ENCODE data around the gene B3GAT1.

B3GAT1 gene

DNA sequence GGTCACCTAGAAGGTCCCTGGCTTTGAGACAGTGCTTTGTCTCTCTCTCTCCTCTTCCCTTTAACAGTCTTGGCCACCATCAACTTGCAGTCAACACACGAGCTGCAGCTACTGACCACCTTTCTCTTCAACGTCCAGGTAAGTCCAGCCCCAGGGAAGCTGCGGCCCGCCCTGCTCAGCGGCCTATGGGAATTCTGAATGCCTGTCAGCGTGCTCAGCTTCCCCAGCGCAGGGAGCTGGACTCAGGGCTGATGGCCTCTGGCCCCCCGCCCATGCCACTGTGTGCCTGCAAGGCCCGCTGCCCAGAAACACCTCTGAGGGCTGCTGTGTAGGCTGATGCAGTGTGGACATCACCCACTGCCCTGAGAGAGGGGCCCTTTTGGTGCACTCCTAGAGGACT lies 47.8 kb downstream of the B3GAT1 start:
- DNase-seq, result no peak
- Histone ChIP-seq H2AFZ (ENCODE audit: low read length) (no peak overlapping the region), H3K9ac (ENCODE audit: low read length) (no peak overlapping the region), H3K4me2 (ENCODE audit: low read depth, low read length) (no peak overlapping the region), H3F3A (ENCODE audit: insufficient read depth, low read length) (no peaks in the 10 kb centered on the region), H3K4me1 (ENCODE audit: low read length) (no peaks in the 10 kb centered on the region), H3K4me3 (ENCODE audit: low read length) (no peak overlapping the region), H3K27ac (ENCODE audit: low read length) (no peak overlapping the region), H3K27me3 (replicated peaks; ENCODE audit: insufficient read depth, low read length) (no peaks in the 10 kb centered on the region; the same call in 1 of the 2 replicates), H3K9me3 (replicated peaks; ENCODE audit: insufficient read depth, low read length) (no peaks in the 10 kb centered on the region), H4K20me1 (ENCODE audit: insufficient read depth, low read length) (no peaks in the 10 kb centered on the region), H3K9me2 (replicated peaks; ENCODE audit: insufficient read depth, low read length) (no peaks in the 10 kb centered on the region), H3K79me2 (ENCODE audit: low read length) (no peaks in the 10 kb centered on the region), H3K36me3 (replicated peaks; ENCODE audit: insufficient read depth, low read length) (no peaks in the 10 kb centered on the region)
- TF ChIP-seq, protein P1, sequence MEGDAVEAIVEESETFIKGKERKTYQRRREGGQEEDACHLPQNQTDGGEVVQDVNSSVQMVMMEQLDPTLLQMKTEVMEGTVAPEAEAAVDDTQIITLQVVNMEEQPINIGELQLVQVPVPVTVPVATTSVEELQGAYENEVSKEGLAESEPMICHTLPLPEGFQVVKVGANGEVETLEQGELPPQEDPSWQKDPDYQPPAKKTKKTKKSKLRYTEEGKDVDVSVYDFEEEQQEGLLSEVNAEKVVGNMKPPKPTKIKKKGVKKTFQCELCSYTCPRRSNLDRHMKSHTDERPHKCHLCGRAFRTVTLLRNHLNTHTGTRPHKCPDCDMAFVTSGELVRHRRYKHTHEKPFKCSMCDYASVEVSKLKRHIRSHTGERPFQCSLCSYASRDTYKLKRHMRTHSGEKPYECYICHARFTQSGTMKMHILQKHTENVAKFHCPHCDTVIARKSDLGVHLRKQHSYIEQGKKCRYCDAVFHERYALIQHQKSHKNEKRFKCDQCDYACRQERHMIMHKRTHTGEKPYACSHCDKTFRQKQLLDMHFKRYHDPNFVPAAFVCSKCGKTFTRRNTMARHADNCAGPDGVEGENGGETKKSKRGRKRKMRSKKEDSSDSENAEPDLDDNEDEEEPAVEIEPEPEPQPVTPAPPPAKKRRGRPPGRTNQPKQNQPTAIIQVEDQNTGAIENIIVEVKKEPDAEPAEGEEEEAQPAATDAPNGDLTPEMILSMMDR (IDR thresholded peaks at IDR 0.05; ENCODE audit: low read length), result no peak
- TF ChIP-seq EZH2phosphoT487 (IDR thresholded peaks at IDR 0.05; ENCODE audit: low read length) (no peak), EZH2 (optimal IDR thresholded peaks at IDR 0.05; ENCODE audit: low read depth, low read length) (no peak)

DNA sequence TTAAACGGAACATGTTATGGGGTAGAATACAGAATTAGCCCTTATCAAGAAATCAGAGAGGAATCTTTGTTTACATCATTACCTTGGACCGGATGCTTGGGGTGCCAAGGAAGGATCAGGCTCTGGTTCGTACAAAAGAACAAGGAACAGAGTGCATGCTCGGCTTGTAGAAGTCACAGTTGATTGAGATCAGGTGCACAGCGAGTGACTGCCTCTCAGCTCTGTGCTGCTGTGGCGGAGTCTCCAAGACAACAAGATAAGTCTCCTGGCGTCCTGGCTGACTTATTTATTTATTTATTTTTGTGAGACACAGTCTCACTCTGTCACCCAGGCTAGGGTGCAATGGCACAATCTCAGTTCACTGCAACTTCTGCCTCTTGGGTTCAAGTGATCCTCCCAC lies 48.5 kb downstream of the B3GAT1 start:
- TF ChIP-seq EZH2 (optimal IDR thresholded peaks at IDR 0.05; ENCODE audit: low read depth, low read length) (no peak), EZH2phosphoT487 (IDR thresholded peaks at IDR 0.05; ENCODE audit: low read length) (no peak)
- TF ChIP-seq, protein P1 (IDR thresholded peaks at IDR 0.05; ENCODE audit: low read length), result no peak
- H2AFZ ChIP-seq (ENCODE audit: low read length), result no peak overlapping the region
- H3K27ac ChIP-seq (ENCODE audit: low read length), result no peak overlapping the region
- no peak overlapping the region for H3K4me2 ChIP-seq (ENCODE audit: low read depth, low read length)
- no peaks in the 10 kb centered on the region; the same call in 1 of the 2 replicates for H3K27me3 ChIP-seq (replicated peaks; ENCODE audit: insufficient read depth, low read length)
- H3K9me3 ChIP-seq (replicated peaks; ENCODE audit: insufficient read depth, low read length), result no peaks in the 10 kb centered on the region
- no peak for DNase-seq
- no peaks in the 10 kb centered on the region for H3K36me3 ChIP-seq (replicated peaks; ENCODE audit: insufficient read depth, low read length)
- H3K4me1 ChIP-seq (ENCODE audit: low read length), result no peaks in the 10 kb centered on the region
- H3K79me2 ChIP-seq (ENCODE audit: low read length), result no peaks in the 10 kb centered on the region
- H3F3A ChIP-seq (ENCODE audit: insufficient read depth, low read length), result no peaks in the 10 kb centered on the region
- H3K9ac ChIP-seq (ENCODE audit: low read length), result no peak overlapping the region
- no peaks in the 10 kb centered on the region for H3K9me2 ChIP-seq (replicated peaks; ENCODE audit: insufficient read depth, low read length)
- H3K4me3 ChIP-seq (ENCODE audit: low read length), result no peak overlapping the region
- no peaks in the 10 kb centered on the region for H4K20me1 ChIP-seq (ENCODE audit: insufficient read depth, low read length)

DNA sequence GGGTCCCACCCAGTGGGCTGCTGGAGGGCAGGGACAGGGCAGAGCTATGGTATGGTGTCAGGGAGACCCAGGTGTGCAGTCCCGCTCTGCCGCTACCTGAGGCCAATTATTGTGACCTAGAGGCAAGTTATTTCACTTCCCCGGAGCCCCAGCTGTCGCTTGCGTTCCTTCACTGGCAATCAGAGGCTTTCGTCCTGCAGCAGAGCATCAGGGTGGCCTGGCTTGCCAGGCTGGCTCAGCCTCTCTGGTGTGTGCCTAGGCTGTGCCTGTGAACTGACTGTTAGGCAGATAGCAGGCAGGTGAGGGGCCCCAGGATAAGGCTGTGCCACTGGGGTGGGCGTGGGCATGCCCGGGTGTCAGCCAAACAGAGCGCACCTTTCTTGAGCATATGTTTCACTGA lies 48.9 kb downstream of the B3GAT1 start:
- Histone ChIP-seq H3K4me3 (ENCODE audit: low read length) (no peak overlapping the region), H3K27me3 (replicated peaks; ENCODE audit: insufficient read depth, low read length) (no peaks in the 10 kb centered on the region; the same call in 1 of the 2 replicates), H3K9ac (ENCODE audit: low read length) (no peak overlapping the region), H3K36me3 (replicated peaks; ENCODE audit: insufficient read depth, low read length) (no peaks in the 10 kb centered on the region), H3K9me2 (replicated peaks; ENCODE audit: insufficient read depth, low read length) (no peaks in the 10 kb centered on the region), H3K4me1 (ENCODE audit: low read length) (no peaks in the 10 kb centered on the region), H4K20me1 (ENCODE audit: insufficient read depth, low read length) (no peaks in the 10 kb centered on the region), H3F3A (ENCODE audit: insufficient read depth, low read length) (no peaks in the 10 kb centered on the region), H3K79me2 (ENCODE audit: low read length) (no peaks in the 10 kb centered on the region), H3K27ac (ENCODE audit: low read length) (no peak overlapping the region), H3K9me3 (replicated peaks; ENCODE audit: insufficient read depth, low read length) (no peaks in the 10 kb centered on the region), H3K4me2 (ENCODE audit: low read depth, low read length) (no peak overlapping the region), H2AFZ (ENCODE audit: low read length) (no peak overlapping the region)
- DNase-seq, result no peak
- no peak for TF ChIP-seq EZH2phosphoT487 (IDR thresholded peaks at IDR 0.05; ENCODE audit: low read length)
- TF ChIP-seq EZH2 (optimal IDR thresholded peaks at IDR 0.05; ENCODE audit: low read depth, low read length), result no peak
- TF ChIP-seq, protein P1 (IDR thresholded peaks at IDR 0.05; ENCODE audit: low read length), result no peak
